Liver (tissue), 9 donors: ENCODE data around the gene IGFALS. TPM values are rescaled to one million over a fixed set of nuclear protein-coding genes. Genes with fewer than 3 reads are reported as not detected.

Source experiments
- DNase-seq: peaks from one replicate; pipeline ENCODE4 v3.0.0-alpha.2; 2017; ENCODE audit warnings: low spot score
- H3K27ac ChIP-seq, 2 donors: one replicate each; pipeline ENCODE4 v1.7.0; 2013; ENCODE audit warnings: inconsistent platforms in 2 of 2, low read length in 2 of 2, control low read depth in 1 of 2, low read depth in 1 of 2, mild to moderate bottlenecking in 1 of 2
- H3K27me3 ChIP-seq, 4 donors: one replicate each; pipeline versions ENCODE4 v1.6.1 to v1.7.0; 2013; ENCODE audit warnings: low read length in 3 of 4, inconsistent platforms in 1 of 4, mild to moderate bottlenecking in 1 of 4, moderate library complexity in 1 of 4; ENCODE audit not compliant: control insufficient read depth in 4 of 4, insufficient read depth in 4 of 4
- H3K36me3 ChIP-seq, 4 donors: one replicate each; pipeline versions ENCODE4 v1.6.1 to v1.7.0; 2013; ENCODE audit warnings: low read length in 3 of 4, mild to moderate bottlenecking in 3 of 4, low read depth in 1 of 4, moderate library complexity in 1 of 4; ENCODE audit not compliant: control insufficient read depth in 4 of 4, insufficient read depth in 3 of 4
- H3K4me1 ChIP-seq, 4 donors: one replicate each; pipeline versions ENCODE4 v1.6.1 to v1.7.0; 2013; ENCODE audit warnings: low read length in 3 of 4, mild to moderate bottlenecking in 3 of 4, moderate library complexity in 1 of 4; ENCODE audit not compliant: control insufficient read depth in 4 of 4, insufficient read depth in 4 of 4
- H3K4me3 ChIP-seq, 3 donors: one replicate each; pipeline versions ENCODE4 v1.6.1 to v1.7.0; 2013; ENCODE audit warnings: low read length in 3 of 3, control low read depth in 1 of 3, low read depth in 1 of 3, mild to moderate bottlenecking in 1 of 3
- H3K9ac ChIP-seq, 2 donors: one replicate each; pipeline ENCODE4 v1.7.0; 2013; ENCODE audit warnings: low read length in 2 of 2, mild to moderate bottlenecking in 2 of 2, moderate library complexity in 2 of 2, control low read depth in 1 of 2, low read depth in 1 of 2
- H3K9me3 ChIP-seq, 4 donors: one replicate each; pipeline versions ENCODE4 v1.6.1 to v1.7.0; 2013; ENCODE audit warnings: low read length in 3 of 4; ENCODE audit not compliant: control insufficient read depth in 4 of 4
- CTCF ChIP-seq: fragments of 150-350 bp; IDR thresholded peaks from 2 replicates; pipeline ENCODE4 v1.5.1; 2017; ENCODE audit warnings: improper control_type of control experiment, low read depth, low read length; ENCODE audit not compliant: missing input control
- EGR1 ChIP-seq, 2 donors: IDR thresholded peaks; 2 replicates each; pipeline ENCODE4 v1.6.1; 2016 to 2018; ENCODE audit warnings: antibody characterized with exemption in 2 of 2, low read depth in 2 of 2
- FOXA1 ChIP-seq: IDR thresholded peaks from 2 replicates; pipeline ENCODE4 v1.6.1; 2016; ENCODE audit warnings: antibody characterized with exemption
- FOXA2 ChIP-seq: IDR thresholded peaks from 2 replicates; pipeline ENCODE4 v1.6.1; 2016; ENCODE audit warnings: antibody characterized with exemption
- GABPA ChIP-seq, 2 donors: IDR thresholded peaks in 1 of 2; conservative IDR thresholded peaks in 1 of 2; 2 replicates each; pipeline ENCODE4 v1.6.1; 2016; ENCODE audit warnings: antibody characterized with exemption in 2 of 2, mild to moderate bottlenecking in 1 of 2, moderate library complexity in 1 of 2
- HNF4A ChIP-seq, 2 donors: conservative IDR thresholded peaks; 2 replicates each; pipeline ENCODE4 v1.6.1; 2016; ENCODE audit warnings: antibody characterized with exemption in 2 of 2, mild to moderate bottlenecking in 2 of 2
- HNF4G ChIP-seq: IDR thresholded peaks from 2 replicates; pipeline ENCODE4 v1.6.1; 2016; ENCODE audit warnings: antibody characterized with exemption
- JUND ChIP-seq, 2 donors: IDR thresholded peaks; 2 replicates each; pipeline ENCODE4 v1.6.1; 2016; ENCODE audit warnings: antibody characterized with exemption in 2 of 2
- MAX ChIP-seq: IDR thresholded peaks from 2 replicates; pipeline ENCODE4 v1.6.1; 2016; ENCODE audit warnings: antibody characterized with exemption
- RAD21 ChIP-seq, 2 donors: IDR thresholded peaks; 2 replicates each; pipeline ENCODE4 v1.6.1; 2016; ENCODE audit warnings: antibody characterized with exemption in 2 of 2, mild to moderate bottlenecking in 2 of 2
- REST ChIP-seq: IDR thresholded peaks from 2 replicates; pipeline ENCODE4 v1.6.1; 2016; ENCODE audit warnings: antibody characterized with exemption, mild to moderate bottlenecking
- RXRA ChIP-seq, 2 donors: IDR thresholded peaks; 2 replicates each; pipeline ENCODE4 v1.6.1; 2017 to 2018; ENCODE audit warnings: antibody characterized with exemption in 2 of 2, mild to moderate bottlenecking in 1 of 2
- SP1 ChIP-seq: IDR thresholded peaks from 2 replicates; pipeline ENCODE4 v1.6.1; 2018; ENCODE audit warnings: antibody characterized with exemption, mild to moderate bottlenecking
- TAF1 ChIP-seq: conservative IDR thresholded peaks from 2 replicates; pipeline ENCODE4 v1.6.1; 2016; ENCODE audit warnings: antibody characterized with exemption, mild to moderate bottlenecking
- YY1 ChIP-seq: IDR thresholded peaks from 2 replicates; pipeline ENCODE4 v1.6.1; 2016; ENCODE audit warnings: antibody characterized with exemption, mild to moderate bottlenecking
- ZBTB33 ChIP-seq: IDR thresholded peaks from 2 replicates; pipeline ENCODE4 v1.6.1; 2016; ENCODE audit warnings: antibody characterized with exemption
- WGBS: extraction: QIAGEN DNeasy Blood & Tissue Kit; methylation state at CpG from one replicate; pipeline ENCODE4 v1.1.7; 2013; 5-methylcytosine and 5-hydroxymethylcytosine counted together
- polyA plus RNA-seq, 2 donors: library from polyadenylated mRNA; stranded (reverse) in 1 of 2; unstranded in 1 of 2; fragments of 200-250 nt in 1 of 2; fragments of >200 nt in 1 of 2; fragmentation: Nextera tagmentation in 1 of 2; extraction: Ambion mirVana in 1 of 2; gene quantifications; one replicate each; pipeline versions ENCODE4 v1.2.1 to v1.2.3, GENCODE V29; 2013 to 2015
- total RNA-seq, 2 donors: library from RNA; depleted of rRNA; stranded (reverse); fragments of >200 nt; gene quantifications; one replicate each; pipeline ENCODE4 v1.2.3, GENCODE V29; 2014
- TF ChIP-seq, protein P1 (sequence below): IDR thresholded peaks from 2 replicates; pipeline ENCODE4 v1.6.1; 2016; ENCODE audit warnings: antibody characterized with exemption
- donor health status: healthy.
- donor health status: healthy.
- donor health status: healthy.
- donor health status: healthy.
- donor health status: healthy.

IGFALS gene
- 100 to 1,000 TPM in 1 of 2 donors, 10 to 100 TPM in 1; 19.8 to 161 TPM for total RNA-seq
- 10 to 100 TPM; 62.6 to 74.2 TPM for polyA plus RNA-seq

DNA sequence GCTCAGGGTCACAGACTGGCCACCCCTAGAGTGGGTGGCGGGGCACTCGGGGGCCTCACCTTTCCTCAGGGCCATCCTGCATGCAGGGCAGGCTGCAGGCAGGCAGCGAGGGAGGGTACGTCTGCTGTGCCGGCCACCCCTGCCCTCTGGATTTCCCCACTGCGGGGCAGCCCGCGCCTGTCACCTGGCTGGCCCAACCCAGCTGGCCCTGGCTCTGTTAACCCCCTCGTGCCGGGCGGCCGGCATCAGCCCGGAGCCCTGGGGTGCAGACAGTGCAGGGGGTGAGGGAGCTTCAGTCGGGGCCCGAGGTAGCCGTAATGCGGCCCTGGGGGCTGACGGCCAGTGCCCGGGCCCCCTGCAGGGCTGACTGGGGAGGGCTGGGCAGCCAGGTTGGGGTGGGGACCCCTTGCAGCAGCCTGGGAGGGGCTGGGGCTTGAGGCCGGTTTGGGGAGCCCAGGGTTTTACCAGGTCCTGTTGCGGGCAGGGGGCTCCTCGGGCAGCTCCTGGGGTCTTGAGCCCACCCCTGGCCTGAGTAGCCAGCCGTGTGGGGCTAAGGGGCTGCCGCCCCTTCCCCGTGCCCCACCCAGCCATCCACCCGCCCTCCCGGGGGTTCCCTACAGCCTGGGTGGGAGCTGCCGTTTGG lies at the start of gene IGFALS:
TSS of gene IGFALS (minus strand) at position 128 of the 643 bp plus-strand sequence. CDS start at position 75, 53 bp downstream.
- Histone ChIP-seq H3K9me3 (no peaks in the 10 kb centered on the region), H3K4me1 (peaks cover 20 to 61% (median 47%) of the 10 kb centered on the region in 4 donors), H3K27ac (peak within 1 kb of the TSS; percentile 64 to 76), H3K27me3 (no peaks in the 10 kb centered on the region), H3K4me3 (peak within 1 kb of the TSS; percentile 63 to 73 (median 70)), H3K9ac (peak within 1 kb of the TSS in 1 of 2 donors; percentile 71), H3K36me3 (peaks cover 0 to 22% (median 2%) of the 10 kb centered on the region in 4 donors)
- TF ChIP-seq RXRA (IDR thresholded peaks at IDR 0.05): peak; percentile 45 to 57
- peak; percentile 11 for TF ChIP-seq MAX
- TF ChIP-seq, protein P1, sequence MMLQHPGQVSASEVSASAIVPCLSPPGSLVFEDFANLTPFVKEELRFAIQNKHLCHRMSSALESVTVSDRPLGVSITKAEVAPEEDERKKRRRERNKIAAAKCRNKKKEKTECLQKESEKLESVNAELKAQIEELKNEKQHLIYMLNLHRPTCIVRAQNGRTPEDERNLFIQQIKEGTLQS: no peak
- no peak for TF ChIP-seq TAF1
- peak; percentile 11 for TF ChIP-seq SP1
- TF ChIP-seq EGR1 (IDR thresholded peaks at IDR 0.05; ENCODE audit: low read depth in 2 of 2): no peak
- peak in 1 of 2 donors; percentile 30 for TF ChIP-seq GABPA (IDR thresholded peaks at IDR 0.05 in 1 of 2, conservative IDR thresholded peaks at IDR 0.05 in 1 of 2)
- peak; percentile 12 for TF ChIP-seq YY1
- TF ChIP-seq CTCF: no peak
- TF ChIP-seq HNF4A (conservative IDR thresholded peaks at IDR 0.05): peak in 1 of 2 donors; percentile 39
- no peak for DNase-seq
- 24% methylated on average over 28 of the region's 28 CpGs for WGBS

- Histone ChIP-seq H3K27me3 (no peaks in the 10 kb centered on the region), H3K9me3 (no peaks in the 10 kb centered on the region), H3K9ac (no peak overlapping the region), H3K4me3 (no peak overlapping the region), H3K36me3 (peaks cover 0 to 9% (median 1%) of the 10 kb centered on the region in 4 donors), H3K27ac (no peak overlapping the region), H3K4me1 (no peaks in the 10 kb centered on the region)
- DNase-seq: no peak
- 85% methylated on average over 9 of the region's 9 CpGs for WGBS
- no peak for TF ChIP-seq EGR1 (IDR thresholded peaks at IDR 0.05; ENCODE audit: low read depth in 2 of 2)
- no peak for TF ChIP-seq HNF4G
- no peak for TF ChIP-seq FOXA2
- TF ChIP-seq JUND (IDR thresholded peaks at IDR 0.05): no peak
- no peak for TF ChIP-seq MAX
- no peak for TF ChIP-seq YY1
- TF ChIP-seq SP1: no peak
- TF ChIP-seq RAD21 (IDR thresholded peaks at IDR 0.05): no peak
Measured at GRCh38 chr16:1839554-1839953, 46.0 kb upstream of the IGFALS start.

- WGBS: 46% methylated on average over 5 of the region's 5 CpGs
- no peak for TF ChIP-seq EGR1 (IDR thresholded peaks at IDR 0.05; ENCODE audit: low read depth in 2 of 2)
- no peak for TF ChIP-seq GABPA (IDR thresholded peaks at IDR 0.05 in 1 of 2, conservative IDR thresholded peaks at IDR 0.05 in 1 of 2)
- no peak for TF ChIP-seq SP1
- no peak for TF ChIP-seq REST
- TF ChIP-seq FOXA1: no peak
- TF ChIP-seq, protein P1: no peak
- no peak for TF ChIP-seq ZBTB33
- TF ChIP-seq JUND (IDR thresholded peaks at IDR 0.05): no peak
- no peak for TF ChIP-seq MAX
- TF ChIP-seq YY1: no peak
- no peak for TF ChIP-seq TAF1
- TF ChIP-seq HNF4A (conservative IDR thresholded peaks at IDR 0.05): no peak
Measured at GRCh38 chr16:1834096-1834495, 40.6 kb upstream of the IGFALS start.

More at GRCh38 chr16:1834096-1834495, 40.6 kb upstream of the IGFALS start:
- Histone ChIP-seq H3K9ac (no peak overlapping the region), H3K36me3 (peaks cover 0 to under 1% (median 0%) of the 10 kb centered on the region in 4 donors), H3K9me3 (no peaks in the 10 kb centered on the region), H3K4me3 (no peak overlapping the region), H3K4me1 (peaks cover 7 to 45% (median 39%) of the 10 kb centered on the region in 4 donors), H3K27ac (no peak overlapping the region), H3K27me3 (no peaks in the 10 kb centered on the region)
- DNase-seq: no peak
